ENCODE measurements around the gene GRK4.

Gene GRK4

DNA sequence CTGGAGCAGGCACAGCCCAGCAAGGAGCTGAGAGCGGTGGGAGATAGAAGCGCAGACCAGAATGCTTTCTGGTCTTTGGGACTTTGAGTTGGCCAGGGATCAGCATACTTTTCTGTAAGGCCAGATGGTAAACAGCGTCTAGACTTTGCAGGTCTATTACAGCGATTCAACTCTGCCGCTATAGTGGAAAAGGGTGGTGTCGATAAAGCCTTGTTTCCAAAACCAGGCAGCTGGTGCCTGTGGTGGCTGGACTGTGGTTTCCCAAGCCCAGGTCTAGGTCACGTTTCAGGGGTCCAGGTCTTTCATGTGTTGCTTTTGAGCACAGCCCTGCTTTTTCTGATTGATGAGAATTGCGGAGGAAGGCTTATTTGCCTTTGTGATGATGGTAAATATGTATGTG lies 70.9 kb downstream of the GRK4 start:
- in situ Hi-C loops (cut with MboI; ENCODE audit: low sequenced_read_pairs, unreplicated experiment): loop anchor here (10.0 kb wide), 1 partner anchor 59 kb away; no protein-coding TSS in a partner anchor

DNA sequence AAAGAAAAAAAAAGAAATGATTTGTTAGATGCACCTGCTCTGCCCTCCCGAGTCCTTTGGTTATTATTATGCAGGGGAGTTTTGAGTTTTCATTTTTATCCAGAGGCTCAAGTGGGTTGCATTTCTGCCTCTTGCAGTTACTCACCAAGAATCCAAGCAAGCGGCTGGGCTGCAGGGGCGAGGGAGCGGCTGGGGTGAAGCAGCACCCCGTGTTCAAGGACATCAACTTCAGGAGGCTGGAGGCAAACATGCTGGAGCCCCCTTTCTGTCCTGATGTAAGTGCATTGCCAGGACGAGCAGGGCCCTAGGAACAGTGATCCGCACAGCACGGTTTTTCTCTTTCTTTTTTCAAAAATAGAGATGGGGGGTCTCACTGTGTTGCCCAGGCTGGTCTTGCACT lies 71.9 kb downstream of the GRK4 start:
- no peak for DNase-seq (ENCODE audit: low spot score)
- TF ChIP-seq, protein P1, sequence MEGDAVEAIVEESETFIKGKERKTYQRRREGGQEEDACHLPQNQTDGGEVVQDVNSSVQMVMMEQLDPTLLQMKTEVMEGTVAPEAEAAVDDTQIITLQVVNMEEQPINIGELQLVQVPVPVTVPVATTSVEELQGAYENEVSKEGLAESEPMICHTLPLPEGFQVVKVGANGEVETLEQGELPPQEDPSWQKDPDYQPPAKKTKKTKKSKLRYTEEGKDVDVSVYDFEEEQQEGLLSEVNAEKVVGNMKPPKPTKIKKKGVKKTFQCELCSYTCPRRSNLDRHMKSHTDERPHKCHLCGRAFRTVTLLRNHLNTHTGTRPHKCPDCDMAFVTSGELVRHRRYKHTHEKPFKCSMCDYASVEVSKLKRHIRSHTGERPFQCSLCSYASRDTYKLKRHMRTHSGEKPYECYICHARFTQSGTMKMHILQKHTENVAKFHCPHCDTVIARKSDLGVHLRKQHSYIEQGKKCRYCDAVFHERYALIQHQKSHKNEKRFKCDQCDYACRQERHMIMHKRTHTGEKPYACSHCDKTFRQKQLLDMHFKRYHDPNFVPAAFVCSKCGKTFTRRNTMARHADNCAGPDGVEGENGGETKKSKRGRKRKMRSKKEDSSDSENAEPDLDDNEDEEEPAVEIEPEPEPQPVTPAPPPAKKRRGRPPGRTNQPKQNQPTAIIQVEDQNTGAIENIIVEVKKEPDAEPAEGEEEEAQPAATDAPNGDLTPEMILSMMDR (IDR thresholded peaks at IDR 0.05; ENCODE audit: borderline replicate concordance, control extremely low read depth, extremely low read depth, insufficient read depth, missing control alignments): no peak
- in situ Hi-C loops (cut with MboI; ENCODE audit: low sequenced_read_pairs, unreplicated experiment): loop anchor here (10.0 kb wide), 1 partner anchor 60 kb away; no protein-coding TSS in a partner anchor

More for the DNA sequence above, 70.9 kb downstream of the GRK4 start:
- DNase-seq (ENCODE audit: low spot score): no peak
- TF ChIP-seq, protein P1 (IDR thresholded peaks at IDR 0.05; ENCODE audit: borderline replicate concordance, control extremely low read depth, extremely low read depth, insufficient read depth, missing control alignments): no peak

GRCh38 chr4:3035674-3036073 lies 72.3 kb downstream of the GRK4 start:
- no peak for DNase-seq (ENCODE audit: low spot score)
- in situ Hi-C loops (cut with MboI; ENCODE audit: low sequenced_read_pairs, unreplicated experiment): loop anchor here (10.0 kb wide), 1 partner anchor 61 kb away; no protein-coding TSS in a partner anchor
- TF ChIP-seq, protein P1 (IDR thresholded peaks at IDR 0.05; ENCODE audit: borderline replicate concordance, control extremely low read depth, extremely low read depth, insufficient read depth, missing control alignments): no peak

- DNase-seq (ENCODE audit: low spot score): no peak
- TF ChIP-seq, protein P1 (IDR thresholded peaks at IDR 0.05; ENCODE audit: borderline replicate concordance, control extremely low read depth, extremely low read depth, insufficient read depth, missing control alignments): no peak
- in situ Hi-C loops (cut with MboI; ENCODE audit: low sequenced_read_pairs, unreplicated experiment): loop anchor here (10.0 kb wide), 1 partner anchor 62 kb away; no protein-coding TSS in a partner anchor
Measured at GRCh38 chr4:3036131-3036952, 73.0 kb downstream of the GRK4 start.

GRCh38 chr4:3037957-3038461 lies 74.6 kb downstream of the GRK4 start:
- in situ Hi-C loops (cut with MboI; ENCODE audit: low sequenced_read_pairs, unreplicated experiment): loop anchor here (10.0 kb wide), 1 partner anchor 63 kb away; no protein-coding TSS in a partner anchor
- DNase-seq (ENCODE audit: low spot score): no peak
- TF ChIP-seq, protein P1 (IDR thresholded peaks at IDR 0.05; ENCODE audit: borderline replicate concordance, control extremely low read depth, extremely low read depth, insufficient read depth, missing control alignments): no peak

DNA sequence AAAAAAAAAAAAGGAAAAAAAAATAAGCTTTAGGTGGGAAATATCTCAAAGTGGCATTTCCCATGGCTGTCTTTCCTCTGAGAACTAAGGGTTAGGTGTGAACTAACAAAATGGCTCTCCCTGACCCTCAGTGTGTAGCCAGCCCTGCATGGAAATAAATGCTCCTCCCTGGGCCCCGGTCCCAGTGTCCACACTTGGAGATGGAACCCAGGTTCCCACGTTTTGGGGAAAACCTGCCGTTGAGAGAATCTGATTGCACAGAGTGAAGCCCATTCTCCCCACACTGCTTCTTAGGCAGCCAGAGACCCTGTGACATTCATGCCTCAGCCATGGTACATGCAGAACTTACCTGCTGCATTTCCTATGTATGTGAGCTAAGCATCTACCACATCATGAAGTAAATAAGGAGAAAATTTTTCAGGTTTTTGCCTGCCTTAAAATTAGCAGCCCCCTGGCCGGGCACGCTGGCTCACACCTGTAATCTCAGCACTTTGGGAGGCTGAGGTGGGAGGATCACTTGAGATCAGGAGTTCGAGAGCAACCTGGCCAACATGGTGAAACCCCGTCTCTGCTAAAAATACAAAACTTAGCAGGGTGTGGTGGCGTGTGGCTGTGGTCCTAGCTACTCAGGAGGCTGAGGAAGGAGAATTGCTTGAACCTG lies 76.5 kb downstream of the GRK4 start:
- DNase-seq (ENCODE audit: low spot score): no peak
- in situ Hi-C loops (cut with MboI; ENCODE audit: low sequenced_read_pairs, unreplicated experiment): loop anchor here (10.0 kb wide), 1 partner anchor 65 kb away; no protein-coding TSS in a partner anchor
- TF ChIP-seq, protein P1 (IDR thresholded peaks at IDR 0.05; ENCODE audit: borderline replicate concordance, control extremely low read depth, extremely low read depth, insufficient read depth, missing control alignments): no peak
